BLaER1 treated with 17β-estradiol and CSF1 and Interleukin-3, amounts not matched to agents 10 nM and 100 nM (cell line): ENCODE results near the gene CELSR3.

Experiments
- H3K27ac ChIP-seq, 11 experiments: shearing (Covaris generic); formaldehyde crosslinking; 2 replicates each; pipeline ENCODE4 v1.8.1; 2022
- H3K27me3 ChIP-seq, 11 experiments: shearing (Covaris generic); formaldehyde crosslinking; 2 replicates each; pipeline ENCODE4 v1.8.1; 2022
- H3K36me3 ChIP-seq, 11 experiments: shearing (Covaris generic); formaldehyde crosslinking; 2 replicates each; pipeline ENCODE4 v1.8.1; 2022
- H3K4me1 ChIP-seq, 10 experiments: shearing (Covaris generic); formaldehyde crosslinking; 2 replicates each; pipeline ENCODE4 v1.8.1; 2022
- H3K4me2 ChIP-seq, 11 experiments: shearing (Covaris generic); formaldehyde crosslinking; 2 replicates each; pipeline ENCODE4 v1.8.1; 2022
- H3K4me3 ChIP-seq, 10 experiments: shearing (Covaris generic); formaldehyde crosslinking; 2 replicates each; pipeline ENCODE4 v1.8.1; 2022
- H3K9ac ChIP-seq, 11 experiments: shearing (Covaris generic); formaldehyde crosslinking; 2 replicates each; pipeline ENCODE4 v1.8.1; 2022
- H3K9me3 ChIP-seq, 11 experiments: shearing (Covaris generic); formaldehyde crosslinking; replicated peaks in 1 of 11; 2 replicates each; pipeline ENCODE4 v1.8.1; 2022
- H4K20me1 ChIP-seq, 11 experiments: shearing (Covaris generic); formaldehyde crosslinking; 2 replicates each; pipeline ENCODE4 v1.8.1; 2022
- Cebpa-rat ChIP-seq, 11 experiments: shearing (Covaris generic); IDR thresholded peaks; 2 replicates each; pipeline ENCODE4 v1.8.1; 2022

CELSR3 gene

DNA sequence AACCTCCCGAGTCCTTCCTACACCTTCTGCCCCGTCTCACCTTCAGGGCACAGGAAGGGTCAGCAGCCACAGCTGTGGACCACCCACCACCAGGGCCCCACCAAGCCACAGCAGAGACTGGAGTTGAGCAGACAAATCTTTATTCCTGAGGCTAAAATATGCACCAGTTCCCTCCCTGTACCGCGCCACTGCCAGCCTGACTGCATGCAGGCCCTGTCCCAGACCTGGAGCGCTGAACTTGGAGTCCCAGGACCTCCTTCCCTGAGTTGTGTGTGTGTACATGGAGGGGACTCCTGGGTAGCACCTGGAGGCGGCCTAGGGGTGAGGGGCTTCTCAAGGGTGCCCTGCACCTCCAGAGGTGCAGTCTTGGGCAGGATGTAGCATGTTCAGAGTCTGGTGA, 37.1 kb downstream of the CELSR3 start:
- Histone ChIP-seq H4K20me1 (peaks cover 0 to 19% (median 0%) of the 10 kb centered on the region in 11 experiments; a peak in 2 of 22 replicates), H3K9ac (no peak overlapping the region), H3K9me3 (peaks cover 0 to 5% (median 0%) of the 10 kb centered on the region in 11 experiments; a peak in 1 of 22 replicates), H3K4me2 (no peak overlapping the region), H3K4me1 (peaks cover 0 to 20% (median 12%) of the 10 kb centered on the region in 10 experiments; a peak in 12 of 20 replicates), H3K4me3 (no peak overlapping the region), H3K36me3 (peaks cover 19 to 69% (median 59%) of the 10 kb centered on the region in 11 experiments), H3K27me3 (no peaks in the 10 kb centered on the region), H3K27ac (no peak overlapping the region)
- TF ChIP-seq Cebpa-rat (IDR thresholded peaks at IDR 0.05), result no peak

DNA sequence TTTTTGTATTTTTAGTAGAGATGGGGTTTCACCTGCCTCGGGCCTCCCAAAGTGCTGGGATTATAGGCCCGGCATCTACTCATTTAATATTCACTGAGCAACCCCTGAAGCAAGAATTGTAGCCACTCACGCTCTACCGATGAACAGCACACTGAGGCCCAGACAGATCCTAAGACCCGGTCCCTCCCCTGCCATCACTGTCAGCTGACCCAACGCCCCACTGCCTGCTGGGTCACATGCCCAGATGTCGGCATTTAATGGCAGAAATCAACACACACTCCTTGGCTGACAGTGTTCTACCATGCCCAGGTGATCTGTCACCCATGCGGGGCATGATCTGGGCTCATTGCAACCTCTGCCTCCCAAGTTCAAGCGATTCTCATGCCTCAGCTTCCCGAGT, 37.9 kb downstream of the CELSR3 start:
- Histone ChIP-seq H3K27me3 (no peaks in the 10 kb centered on the region), H4K20me1 (peaks cover 0 to 19% (median 0%) of the 10 kb centered on the region in 11 experiments; a peak in 2 of 22 replicates), H3K36me3 (peaks cover 16 to 67% (median 52%) of the 10 kb centered on the region in 11 experiments), H3K9me3 (peaks cover 0 to 13% (median 0%) of the 10 kb centered on the region in 11 experiments; a peak in 9 of 22 replicates), H3K9ac (no peak overlapping the region), H3K27ac (no peak overlapping the region), H3K4me2 (no peak overlapping the region), H3K4me1 (peaks cover 0 to 20% (median 12%) of the 10 kb centered on the region in 10 experiments; a peak in 12 of 20 replicates), H3K4me3 (no peak overlapping the region)
- TF ChIP-seq Cebpa-rat (IDR thresholded peaks at IDR 0.05), result no peak

DNA sequence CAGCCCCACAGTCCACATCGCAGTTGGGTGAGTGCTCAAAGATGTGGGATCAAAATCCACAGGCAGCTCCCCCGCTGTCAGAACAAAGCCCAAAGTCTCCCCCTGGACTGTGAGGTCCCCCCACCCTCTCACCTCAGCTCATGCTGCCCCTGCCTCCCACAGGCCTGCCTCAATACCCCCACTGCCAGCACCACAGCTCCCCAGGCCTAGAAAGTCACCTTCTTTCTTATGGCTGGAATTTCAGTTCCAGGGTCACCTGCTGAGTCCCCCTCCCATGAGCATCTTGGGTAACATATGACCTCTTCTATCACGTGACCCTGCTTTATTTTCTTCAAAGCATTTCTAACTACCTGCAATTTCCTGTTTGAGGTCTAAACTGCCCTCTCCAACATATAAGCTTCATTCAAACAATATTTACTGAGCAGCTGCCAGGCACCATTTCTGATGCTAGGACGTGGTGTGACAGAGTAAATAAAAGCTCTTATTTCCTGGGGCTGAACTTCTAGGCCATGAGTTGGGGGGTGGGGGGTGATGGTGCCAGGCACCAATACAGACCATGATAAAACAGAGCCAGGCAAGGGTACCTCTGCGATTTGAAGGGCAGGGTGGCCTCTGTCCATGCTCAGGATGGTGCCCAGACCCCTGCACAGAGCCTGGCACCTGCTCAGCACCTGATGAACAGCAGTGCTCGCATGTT, 38.7 kb downstream of the CELSR3 start:
- Histone ChIP-seq H3K4me3 (no peak overlapping the region), H3K27ac (no peak overlapping the region), H3K36me3 (peaks cover 16 to 63% (median 47%) of the 10 kb centered on the region in 11 experiments), H3K4me2 (peak overlapping the region in 2 of 11 experiments; percentile 39 to 45; a peak in 2 of 22 replicates), H3K27me3 (no peaks in the 10 kb centered on the region), H3K9ac (no peak overlapping the region), H3K4me1 (peaks cover 0 to 20% (median 12%) of the 10 kb centered on the region in 10 experiments; a peak in 12 of 20 replicates), H3K9me3 (peaks cover 0 to 21% (median 6%) of the 10 kb centered on the region in 11 experiments; a peak in 18 of 22 replicates), H4K20me1 (peaks cover 0 to 19% (median 0%) of the 10 kb centered on the region in 11 experiments; a peak in 2 of 22 replicates)
- TF ChIP-seq Cebpa-rat (IDR thresholded peaks at IDR 0.05), result no peak

DNA sequence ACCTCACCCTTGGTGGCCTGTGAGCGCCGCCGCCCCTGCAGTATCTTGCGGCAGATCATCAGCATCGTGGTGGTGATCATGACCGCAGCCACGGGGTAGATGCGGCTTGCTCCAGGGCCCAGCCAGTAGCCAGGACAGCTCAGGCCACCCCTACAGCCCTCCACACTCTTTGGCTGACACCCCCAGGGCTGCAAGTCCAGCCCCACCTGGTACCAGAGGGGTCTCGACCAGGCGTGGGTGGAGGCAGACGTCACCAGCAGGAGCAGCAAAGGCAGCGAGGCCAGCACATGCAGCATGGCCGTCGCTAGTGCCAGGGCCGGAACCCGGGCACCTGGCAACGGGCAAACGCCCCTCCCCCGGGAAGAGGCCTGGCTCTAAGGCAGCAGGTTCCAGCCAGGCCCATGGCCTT, 41.2 kb downstream of the CELSR3 start, which contains the start of gene TMEM89:
TMEM89 (minus strand) TSS at position 309 of the 409 bp plus-strand sequence; CDS start at position 296, 13 bp downstream.
- Histone ChIP-seq H3K9me3 (peaks cover 24 to 46% (median 32%) of the 10 kb centered on the region in 11 experiments), H3K9ac (0 out of 22 replicates have a peak within 1 kb of the TSS, but pooled peaks of 1 of the 11 experiments have one; percentile 13), H3K4me2 (peak within 1 kb of the TSS in 7 of 11 experiments; percentile 12 to 46 (median 34); a peak in 3 of 22 replicates), H3K27me3 (no peaks in the 10 kb centered on the region), H4K20me1 (peaks cover 0 to 8% (median 0%) of the 10 kb centered on the region in 11 experiments; a peak in 1 of 22 replicates), H3K4me3 (no peak within 1 kb of the TSS), H3K27ac (no peak within 1 kb of the TSS), H3K36me3 (peaks cover 10 to 50% (median 39%) of the 10 kb centered on the region in 11 experiments), H3K4me1 (peaks cover 0 to 18% (median 12%) of the 10 kb centered on the region in 10 experiments; a peak in 12 of 20 replicates)
- no peak for TF ChIP-seq Cebpa-rat (IDR thresholded peaks at IDR 0.05)

DNA sequence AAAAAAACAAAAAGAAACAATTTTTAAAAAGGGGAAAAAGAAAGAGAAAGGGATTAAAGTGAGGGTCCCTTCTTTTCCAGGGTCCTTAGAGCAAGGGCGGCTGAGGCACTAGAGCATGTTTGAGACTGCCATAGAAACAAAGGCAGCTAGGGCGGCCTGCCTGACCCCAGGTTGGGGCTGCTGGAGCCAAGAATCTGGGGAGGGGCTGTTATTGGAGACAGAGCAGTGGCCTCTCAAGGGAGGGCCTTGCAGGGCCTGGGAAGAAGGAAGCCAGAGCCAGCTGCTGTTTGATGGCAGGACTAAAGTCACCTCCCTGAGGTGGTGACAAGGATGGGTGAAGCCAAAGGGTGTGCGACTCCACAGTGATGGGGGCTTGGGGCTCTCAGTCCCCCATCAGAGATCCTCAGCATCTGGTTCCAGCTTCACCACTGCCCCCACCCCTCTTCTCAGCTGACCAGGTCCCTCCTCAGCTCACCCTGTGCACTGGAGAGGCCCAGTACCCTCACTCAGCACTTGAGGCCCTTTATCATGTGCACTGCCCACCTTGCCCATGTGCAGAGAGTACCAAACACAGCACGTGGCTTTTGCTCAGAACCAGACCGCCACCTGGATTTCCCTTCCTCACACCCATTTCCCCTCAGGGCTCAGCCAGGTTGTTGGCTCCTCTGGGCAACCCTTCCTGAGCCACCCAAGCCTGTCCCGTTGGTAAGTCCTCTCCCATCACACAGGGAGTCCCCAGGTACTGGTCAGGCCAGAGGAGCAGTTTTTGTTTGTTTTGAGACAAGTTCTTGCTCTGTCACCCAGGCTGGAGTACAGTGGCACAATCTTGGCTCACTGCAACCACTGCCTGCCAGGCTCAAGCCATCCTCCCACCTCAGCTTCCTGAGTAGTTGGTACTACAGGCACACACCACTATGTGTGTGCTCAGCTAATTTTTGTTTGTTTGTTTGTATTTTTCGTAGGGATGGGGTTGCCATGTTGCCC, 42.9 kb downstream of the CELSR3 start:
- no peak for TF ChIP-seq Cebpa-rat (IDR thresholded peaks at IDR 0.05)
- H3K9ac ChIP-seq, result no peak overlapping the region
- H3K27ac ChIP-seq, result no peak overlapping the region; a peak in 1 of 22 replicates
- no peak overlapping the region for H3K4me2 ChIP-seq
- H3K4me3 ChIP-seq, result no peak overlapping the region
- no peaks in the 10 kb centered on the region for H3K27me3 ChIP-seq
- peaks cover 0 to 22% (median 12%) of the 10 kb centered on the region in 10 experiments; a peak in 16 of 20 replicates for H3K4me1 ChIP-seq
- H3K9me3 ChIP-seq, result peaks cover 31 to 60% (median 44%) of the 10 kb centered on the region in 11 experiments
- H3K36me3 ChIP-seq, result peaks cover 2 to 37% (median 22%) of the 10 kb centered on the region in 11 experiments; a peak in 18 of 22 replicates
- H4K20me1 ChIP-seq, result no peaks in the 10 kb centered on the region

DNA sequence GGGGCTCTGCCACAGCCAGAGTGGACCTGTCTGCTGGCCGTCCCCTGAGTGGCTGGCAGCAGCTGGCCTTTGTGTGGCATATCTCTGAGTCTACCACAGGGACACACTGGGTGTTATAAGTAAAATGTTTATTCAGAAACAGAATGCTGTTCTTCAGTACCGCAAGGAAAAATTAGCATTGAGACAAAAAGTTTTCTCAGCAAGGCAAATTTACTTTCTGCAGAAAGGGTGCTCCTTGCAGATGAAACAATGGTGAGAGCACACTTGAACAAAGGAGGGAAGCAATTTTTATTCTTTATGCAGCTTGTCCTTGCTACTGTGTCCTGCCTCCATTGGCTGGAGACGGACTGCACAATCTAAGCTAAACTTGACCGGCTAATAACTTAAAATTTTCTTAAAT, 45.1 kb downstream of the CELSR3 start:
- no peak for TF ChIP-seq Cebpa-rat (IDR thresholded peaks at IDR 0.05)
- Histone ChIP-seq H3K27ac (no peak overlapping the region), H3K9ac (no peak overlapping the region), H3K9me3 (peaks cover 31 to 63% (median 46%) of the 10 kb centered on the region in 11 experiments), H3K4me1 (peaks cover 6 to 27% (median 14%) of the 10 kb centered on the region in 10 experiments; a peak in 19 of 20 replicates), H3K27me3 (no peaks in the 10 kb centered on the region), H4K20me1 (no peaks in the 10 kb centered on the region), H3K36me3 (peaks cover 0 to 32% (median 20%) of the 10 kb centered on the region in 11 experiments; a peak in 16 of 22 replicates), H3K4me2 (no peak overlapping the region), H3K4me3 (peak overlapping the region in 6 of 10 experiments; percentile 3 to 38 (median 17); a peak in 6 of 20 replicates)

DNA sequence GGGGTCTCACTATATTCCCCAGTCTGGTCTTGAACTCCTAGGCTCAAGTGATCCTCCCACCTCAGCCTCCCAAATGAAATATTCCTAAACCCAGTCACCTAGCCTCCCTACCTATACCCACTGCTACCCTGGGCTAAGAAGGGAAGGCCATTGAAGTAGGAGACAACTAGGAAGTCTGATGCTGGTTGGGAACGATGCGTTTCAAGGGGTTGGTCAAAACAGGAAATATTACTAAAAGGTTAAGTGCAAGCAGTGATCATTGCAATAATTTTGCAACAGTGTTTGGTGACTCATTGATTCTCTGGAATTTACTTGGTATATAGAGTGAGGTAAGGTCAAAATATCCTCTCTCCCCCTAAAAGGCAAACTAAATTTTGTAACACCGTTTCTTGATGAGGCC, 48.6 kb downstream of the CELSR3 start:
- Histone ChIP-seq H3K4me3 (no peak overlapping the region), H3K9ac (peak overlapping the region in 2 of 11 experiments; percentile 44 to 46; a peak in 4 of 22 replicates), H3K27me3 (no peaks in the 10 kb centered on the region), H3K36me3 (peaks cover 0 to 24% (median 14%) of the 10 kb centered on the region in 11 experiments; a peak in 15 of 22 replicates), H3K27ac (peak overlapping the region in 9 of 11 experiments; percentile 26 to 74 (median 38); a peak in 14 of 22 replicates), H3K4me1 (peaks cover 16 to 45% (median 22%) of the 10 kb centered on the region in 10 experiments), H4K20me1 (peaks cover 0 to under 1% (median 0%) of the 10 kb centered on the region in 11 experiments; a peak in 1 of 22 replicates), H3K9me3 (peaks cover 31 to 48% (median 38%) of the 10 kb centered on the region in 11 experiments), H3K4me2 (peak overlapping the region in 10 of 11 experiments; percentile 12 to 60 (median 55); a peak in 20 of 22 replicates)
- TF ChIP-seq Cebpa-rat (IDR thresholded peaks at IDR 0.05), result peak in 5 of 11 experiments; percentile 56 to 87 (median 68); a peak in 10 of 22 replicates

DNA sequence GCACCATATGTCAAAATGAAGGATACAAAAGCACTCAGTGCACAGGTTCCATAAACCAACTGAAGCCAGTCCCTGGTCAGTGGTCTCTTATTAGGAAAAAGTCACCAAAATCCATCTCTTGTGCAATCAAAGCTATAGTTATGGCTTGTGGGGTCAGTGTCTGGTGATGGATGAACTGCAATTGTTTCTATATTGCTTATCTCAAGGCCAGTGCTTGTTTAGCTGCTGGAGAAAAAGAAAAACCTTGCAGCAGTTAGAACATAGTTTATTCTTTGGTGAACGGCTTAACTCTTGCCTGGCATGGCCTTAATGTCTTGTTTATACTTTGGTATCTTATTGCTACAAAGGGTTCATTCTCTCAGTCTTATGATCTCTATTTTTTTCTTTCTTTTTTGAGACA, 50.4 kb downstream of the CELSR3 start:
- H4K20me1 ChIP-seq, result peaks cover 0 to 5% (median 0%) of the 10 kb centered on the region in 11 experiments; a peak in 3 of 22 replicates
- peaks cover 16 to 31% (median 21%) of the 10 kb centered on the region in 11 experiments for H3K9me3 ChIP-seq
- H3K27ac ChIP-seq, result peak overlapping the region in 2 of 11 experiments; percentile 25 to 74; a peak in 4 of 22 replicates
- H3K9ac ChIP-seq, result no peak overlapping the region
- H3K4me1 ChIP-seq, result peaks cover 29 to 58% (median 36%) of the 10 kb centered on the region in 10 experiments
- no peak overlapping the region for H3K4me3 ChIP-seq
- no peaks in the 10 kb centered on the region for H3K27me3 ChIP-seq
- no peak for TF ChIP-seq Cebpa-rat (IDR thresholded peaks at IDR 0.05)
- peaks cover 8 to 21% (median 13%) of the 10 kb centered on the region in 11 experiments for H3K36me3 ChIP-seq
- peak overlapping the region in 1 of 11 experiments; percentile 57; a peak in 2 of 22 replicates for H3K4me2 ChIP-seq
